Gastrocnemius medialis (tissue), 4 donors: ENCODE data around the gene HYAL2.

ENCODE experiments used
- CTCF ChIP-seq, 5 experiments: fragments of 450-650 bp in 3 of 5; fragments of 200-600 bp in 2 of 5; sonication (generic) in 2 of 5; IDR thresholded peaks in 4 of 5; conservative IDR thresholded peaks in 1 of 5; 1 replicate in 4 of 5; 2 replicates in 1 of 5; pipeline ENCODE4 v1.5.1; 2016 to 2019; ENCODE audit warnings: antibody characterized with exemption in 5 of 5, mild to moderate bottlenecking in 3 of 5, moderate library complexity in 3 of 5
- POLR2A ChIP-seq, 2 donors: fragments of 450-650 bp; IDR thresholded peaks; one replicate each; pipeline ENCODE4 v1.6.1; 2017; ENCODE audit warnings: antibody characterized with exemption in 2 of 2, mild to moderate bottlenecking in 2 of 2, moderate library complexity in 2 of 2

GRCh38 chr3:50318615-50319014 is 3.9 kb downstream of the HYAL2 start:
- TF ChIP-seq POLR2A (IDR thresholded peaks at IDR 0.05) (no peak), CTCF (IDR thresholded peaks at IDR 0.05 in 4 of 5, conservative IDR thresholded peaks at IDR 0.05 in 1 of 5) (no peak)
